HepG2 (cell line): Measurements from ENCODE around the gene MTFP1. TPM values are rescaled to one million over a fixed set of nuclear protein-coding genes. Genes with fewer than 3 reads are reported as not detected.

ENCODE experiments used
- ATAC-seq: fragments of 200-7000 bp; cut with Tn5 transposase; 3 replicates; pipeline ENCODE4 v1.9.1; 2020; ENCODE audit warnings: mild to moderate bottlenecking, moderate library complexity
- BruUV-seq: library from RNA; stranded (reverse); fragments of 400-500 nt; replicated peaks from 2 replicates; lab custom pipeline; 2021; lab: Mats Ljungman, UMichigan
- CTCF ChIA-PET: fragments of 300-600 bp; formaldehyde crosslinking; extraction: SDS; loops from one replicate; lab custom pipeline; 2021; ENCODE audit warnings: low total read pairs, inconsistent platforms, low intra/inter-chr PET ratio; lab: Yijun Ruan, JAX
- POLR2A ChIA-PET: fragments of 350-600 bp; sonication (Branson Sonifier 250); formaldehyde crosslinking; loops from one replicate; lab custom pipeline; 2020; ENCODE audit warnings: antibody characterized with exemption, inconsistent platforms; lab: Yijun Ruan, JAX
- DNase-seq: peaks from one replicate; pipeline ENCODE4 v3.0.0-alpha.2; 2015; ENCODE audit warnings: low spot score
- FAIRE-seq: peaks from 3 replicates; lab custom pipeline; 2011; peaks lifted over from hg19 to GRCh38; lab: Jason Lieb, UNC
- H2AFZ ChIP-seq: one replicate; pipeline ENCODE4 v1.6.1; 2011; ENCODE audit warnings: low read length, inconsistent platforms
- H3K27ac ChIP-seq: fragments of 300-600 bp; 3 replicates; pipeline ENCODE4 v1.8.0; 2011; ENCODE audit warnings: mixed run types, mild to moderate bottlenecking, mixed read lengths, low read length, inconsistent platforms; ENCODE audit not compliant: insufficient read depth; ENCODE audit errors: extremely low read length
- H3K27me3 ChIP-seq, 2 experiments: fragments of 200-600 bp in 1 of 2; 2 replicates in 1 of 2; 3 replicates in 1 of 2; pipeline versions ENCODE4 v1.6.0 to v1.8.0; 2011; ENCODE audit warnings: low read length in 2 of 2, mild to moderate bottlenecking in 2 of 2, moderate library complexity in 2 of 2, inconsistent platforms in 1 of 2; ENCODE audit not compliant: insufficient read depth in 2 of 2, control insufficient read depth in 1 of 2
- H3K36me3 ChIP-seq, 2 experiments: fragments of 200-600 bp in 1 of 2; replicated peaks in 1 of 2; 2 replicates in 1 of 2; 3 replicates in 1 of 2; pipeline versions ENCODE4 v1.5.1 to v1.8.0; 2011; ENCODE audit warnings: low read length in 2 of 2, inconsistent platforms in 1 of 2; ENCODE audit not compliant: insufficient read depth in 2 of 2, control insufficient read depth in 1 of 2
- H3K4me1 ChIP-seq: 2 replicates; pipeline ENCODE4 v1.5.1; 2012; ENCODE audit warnings: low read length, inconsistent platforms; ENCODE audit not compliant: insufficient read depth
- H3K4me2 ChIP-seq: 2 replicates; pipeline ENCODE4 v1.6.0; 2011; ENCODE audit warnings: low read depth, low read length, inconsistent platforms
- H3K4me3 ChIP-seq, 3 experiments: fragments of 200-600 bp in 1 of 3; sonication (generic), shearing (Covaris generic) in 1 of 3; replicated peaks in 1 of 3; 2 replicates each; pipeline ENCODE4 v1.5.1; 2011 to 2016; ENCODE audit warnings: low read length in 3 of 3, inconsistent platforms in 2 of 3, low read depth in 2 of 3, mild to moderate bottlenecking in 2 of 3, control low read depth in 1 of 3, mixed read lengths in 1 of 3; ENCODE audit not compliant: insufficient read depth in 1 of 3
- H3K79me2 ChIP-seq: one replicate; pipeline ENCODE4 v1.6.1; 2011; ENCODE audit warnings: low read length, inconsistent platforms; ENCODE audit not compliant: insufficient read depth
- H3K9ac ChIP-seq: 2 replicates; pipeline ENCODE4 v1.6.0; 2011; ENCODE audit warnings: mild to moderate bottlenecking, low read depth, low read length, inconsistent platforms; ENCODE audit not compliant: insufficient read depth
- H3K9me3 ChIP-seq: 2 replicates; pipeline ENCODE4 v1.5.1; 2012; ENCODE audit warnings: mild to moderate bottlenecking, low read length
- H4K20me1 ChIP-seq: 2 replicates; pipeline ENCODE4 v1.6.0; 2011; ENCODE audit warnings: inconsistent platforms, mild to moderate bottlenecking, low read length, moderate library complexity; ENCODE audit not compliant: insufficient read depth
- CBX5 ChIP-seq: sonication (generic); formaldehyde crosslinking; IDR thresholded peaks from 2 replicates; pipeline ENCODE4 v1.4.0; 2020; ENCODE audit warnings: missing genetic modification reagents, borderline replicate concordance
- EED ChIP-seq: sonication (generic); formaldehyde crosslinking; IDR thresholded peaks from 2 replicates; pipeline ENCODE4 v1.5.0; 2020; ENCODE audit warnings: mild to moderate bottlenecking, missing genetic modification reagents
- GPBP1L1 ChIP-seq: sonication (generic); formaldehyde crosslinking; IDR thresholded peaks from 2 replicates; pipeline ENCODE4 v1.5.0; 2020; ENCODE audit warnings: mild to moderate bottlenecking, missing genetic modification reagents
- KDM1A ChIP-seq: IDR thresholded peaks from 2 replicates; pipeline ENCODE4 v1.6.1; 2016; ENCODE audit warnings: missing compliant biosample characterization
- MAFF ChIP-seq: IDR thresholded peaks from 2 replicates; pipeline ENCODE4 v1.6.1; 2011; ENCODE audit warnings: low read depth, low read length, improper control_type of control experiment
- ONECUT2 ChIP-seq: sonication (generic); formaldehyde crosslinking; IDR thresholded peaks from 2 replicates; pipeline ENCODE4 v1.4.0; 2020; ENCODE audit warnings: missing genetic modification reagents
- SAFB2 ChIP-seq: sonication (generic); formaldehyde crosslinking; IDR thresholded peaks from 2 replicates; pipeline ENCODE4 v1.5.1; 2020; ENCODE audit warnings: missing genetic modification reagents, low read depth, mild to moderate bottlenecking, borderline replicate concordance
- SETDB1 ChIP-seq: sonication (generic); formaldehyde crosslinking; IDR thresholded peaks from 2 replicates; pipeline ENCODE4 v1.5.1; 2020; ENCODE audit warnings: missing genetic modification reagents, mild to moderate bottlenecking, borderline replicate concordance
- SIN3A ChIP-seq: IDR thresholded peaks from 2 replicates; pipeline ENCODE4 v1.6.1; 2011; ENCODE audit warnings: low read depth, mild to moderate bottlenecking, control low read depth, low read length, borderline replicate concordance
- UBTF ChIP-seq: sonication (generic); formaldehyde crosslinking; IDR thresholded peaks from 2 replicates; pipeline ENCODE4 v1.4.0; 2020; ENCODE audit warnings: mild to moderate bottlenecking, missing genetic modification reagents
- ZBTB3 ChIP-seq: sonication (generic); formaldehyde crosslinking; IDR thresholded peaks from 2 replicates; pipeline ENCODE4 v1.4.0; 2020; ENCODE audit warnings: low read depth, mild to moderate bottlenecking, moderate library complexity, missing genetic modification reagents, borderline replicate concordance
- ZBTB38 ChIP-seq: sonication (generic); formaldehyde crosslinking; IDR thresholded peaks from 2 replicates; pipeline ENCODE4 v1.5.1; 2020; ENCODE audit warnings: mild to moderate bottlenecking, missing genetic modification reagents
- ZMAT3 ChIP-seq: sonication (generic); formaldehyde crosslinking; conservative IDR thresholded peaks from 2 replicates; pipeline ENCODE4 v1.7.0; 2021; ENCODE audit warnings: missing genetic modification reagents
- ZNF496 ChIP-seq: sonication (generic); formaldehyde crosslinking; IDR thresholded peaks from 2 replicates; pipeline ENCODE4 v1.8.1; 2023; ENCODE audit warnings: mild to moderate bottlenecking, moderate library complexity, missing genetic modification reagents; ENCODE audit not compliant: insufficient replicate concordance
- ZNF609 ChIP-seq: sonication (generic); formaldehyde crosslinking; IDR thresholded peaks from 2 replicates; pipeline ENCODE4 v1.4.0; 2020; ENCODE audit warnings: mild to moderate bottlenecking, missing genetic modification reagents, borderline replicate concordance
- WGBS: methylation state at CpG from one replicate; pipeline ENCODE4 v1.1.6; 2017; ENCODE audit warnings: low lambda C conversion rate; 5-methylcytosine and 5-hydroxymethylcytosine counted together
- in situ Hi-C: cut with HindIII; loops from 2 replicates; pipeline ENCODE4 v1.10.0; 2017; ENCODE audit warnings: low pct_unique_long_range_greater_than_20kb; ENCODE audit not compliant: extremely low pct_ligation_motif_present
- intact Hi-C: fragments of 100-400 bp; cut with micrococcal nuclease; formaldehyde crosslinking; loops from one replicate; pipeline ENCODE4 v1.10.0; 2022; ENCODE audit not compliant: unreplicated experiment
- polyA plus RNA-seq, 8 experiments: library from polyadenylated mRNA; depleted of rRNA in 3 of 8; stranded (reverse) in 7 of 8; unstranded in 1 of 8; fragments of >200 nt; fragmentation: Illumina TruSeq in 4 of 8; extraction: Trizol in 4 of 8; gene quantifications; 2 replicates each; pipeline versions ENCODE4 v1.2.1 to v1.2.3, GENCODE V29; 2011 to 2016; ENCODE audit warnings: low read depth in 4 of 8, missing spikeins in 1 of 8, mixed read lengths in 1 of 8; ENCODE audit not compliant: insufficient read depth in 1 of 8
- total RNA-seq, 5 experiments: library from RNA; depleted of rRNA; stranded (reverse); fragments of >200 nt; fragmentation: Illumina TruSeq; extraction: Trizol; gene quantifications; 2 replicates each; pipeline ENCODE4 v1.2.3, GENCODE V29; 2016; ENCODE audit warnings: low read depth in 1 of 5

The MTFP1 gene
- total and polyA plus RNA-seq, 2 of the 13 experiments (the other 11 are each of a cell fraction or from before 2014, with no cell fraction given): 29.5 to 45.6 TPM

- no peak overlapping the region for H3K4me3 ChIP-seq
- WGBS: 92% methylated on average over 9 of the region's 10 CpGs
- H3K4me1 ChIP-seq: peaks cover 9% of the 10 kb centered on the region
- BruUV-seq: no TSS peak
- POLR2A ChIA-PET: no interaction called here
- DNase-seq (no peak), FAIRE-seq (no peak), ATAC-seq (no peak)
- H3K79me2 ChIP-seq: no peaks in the 10 kb centered on the region
- H4K20me1 ChIP-seq: no peaks in the 10 kb centered on the region
- in situ Hi-C loops (loop anchor here (5.0 to 25.0 kb wide), 3 partner anchors 99 to 274 kb away; partner anchors contain the start of gene CASTOR1), intact Hi-C loops (no loop called here)
- CTCF ChIA-PET: no interaction called here
- no peak overlapping the region for H2AFZ ChIP-seq
- H3K4me2 ChIP-seq: peak overlapping the region; percentile 80; the same call in 1 of the 2 replicates
- H3K9ac ChIP-seq: no peak overlapping the region
- TF ChIP-seq EED (CRISPR knock-in tag) (no peak), CBX5 (CRISPR knock-in tag) (no peak), ZBTB3 (CRISPR knock-in tag) (no peak), ZBTB38 (CRISPR knock-in tag) (0 out of 2 replicates have a peak, but pooled peaks have one; percentile 1), UBTF (CRISPR knock-in tag) (0 out of 2 replicates have a peak, but pooled peaks have one; percentile 22), ZNF496 (CRISPR knock-in tag) (no peak), SIN3A (no peak), KDM1A (CRISPR knock-in tag) (no peak), SAFB2 (no peak), SETDB1 (CRISPR knock-in tag) (no peak), ZNF609 (CRISPR knock-in tag) (no peak), MAFF (no peak), ONECUT2 (CRISPR knock-in tag) (no peak), GPBP1L1 (no peak), ZMAT3 (CRISPR knock-in tag) (no peak)
- no peak overlapping the region for H3K27ac ChIP-seq
- no peaks in the 10 kb centered on the region for H3K27me3 ChIP-seq
- H3K36me3 ChIP-seq: no peaks in the 10 kb centered on the region
- H3K9me3 ChIP-seq: no peaks in the 10 kb centered on the region; the same call in 1 of the 2 replicates
Observed at GRCh38 chr22:30385942-30386341, 39.6 kb upstream of the MTFP1 start.
